Muscle layer of colon (tissue), 2 donors: ENCODE measurements around the gene CNTF.

Experiments
- H3K27ac ChIP-seq: one replicate; pipeline ENCODE4 v1.7.0; 2013; ENCODE audit warnings: low read depth, mild to moderate bottlenecking, low read length, moderate library complexity
- H3K27me3 ChIP-seq, 2 donors: one replicate each; pipeline ENCODE4 v1.7.0; 2013; ENCODE audit warnings: low read length in 2 of 2, mild to moderate bottlenecking in 2 of 2; ENCODE audit not compliant: insufficient read depth in 2 of 2, control insufficient read depth in 1 of 2
- H3K36me3 ChIP-seq: one replicate; pipeline ENCODE4 v1.7.0; 2013; ENCODE audit warnings: mild to moderate bottlenecking, low read length; ENCODE audit not compliant: insufficient read depth
- H3K4me1 ChIP-seq: one replicate; pipeline ENCODE4 v1.7.0; 2013; ENCODE audit warnings: mild to moderate bottlenecking, low read length; ENCODE audit not compliant: insufficient read depth
- H3K4me3 ChIP-seq, 2 donors: one replicate each; pipeline ENCODE4 v1.7.0; 2013; ENCODE audit warnings: low read length in 2 of 2, low read depth in 1 of 2, mild to moderate bottlenecking in 1 of 2, moderate library complexity in 1 of 2
- H3K9ac ChIP-seq: one replicate; pipeline ENCODE4 v1.7.0; 2013; ENCODE audit warnings: low read length
- H3K9me3 ChIP-seq: one replicate; pipeline ENCODE4 v1.7.0; 2013; ENCODE audit warnings: mild to moderate bottlenecking, low read length
- donor health status: abdominal sarcoma.
- donor health status: Adenocarcinoma of cecum.

The CNTF gene

DNA sequence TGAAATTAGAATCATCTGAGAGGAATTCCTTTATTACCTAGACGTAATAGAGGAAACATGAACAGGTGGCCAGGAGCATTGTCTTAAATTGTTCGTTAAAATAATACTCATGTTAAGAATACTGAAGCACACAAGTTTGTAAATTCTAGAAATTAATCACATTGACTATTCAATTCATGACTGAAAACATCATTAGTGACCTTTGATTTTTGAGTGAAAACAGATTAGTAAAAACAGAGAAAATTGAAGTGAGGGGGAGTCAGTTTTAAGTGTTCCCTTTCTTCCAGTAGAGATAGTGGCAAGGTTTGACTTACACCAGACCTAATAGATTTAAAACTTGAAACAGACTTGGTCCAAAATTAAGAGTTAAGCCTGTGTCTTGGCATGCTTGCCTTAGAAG, 42.2 kb upstream of the CNTF start:
- no peaks in the 10 kb centered on the region for H3K36me3 ChIP-seq
- H3K4me1 ChIP-seq: peaks cover 54% of the 10 kb centered on the region
- peak overlapping the region; percentile 84 for H3K9ac ChIP-seq
- peak overlapping the region; percentile 95 for H3K27ac ChIP-seq
- no peaks in the 10 kb centered on the region for H3K9me3 ChIP-seq
- H3K27me3 ChIP-seq: no peaks in the 10 kb centered on the region
- peak overlapping the region; percentile 93 to 94 for H3K4me3 ChIP-seq

DNA sequence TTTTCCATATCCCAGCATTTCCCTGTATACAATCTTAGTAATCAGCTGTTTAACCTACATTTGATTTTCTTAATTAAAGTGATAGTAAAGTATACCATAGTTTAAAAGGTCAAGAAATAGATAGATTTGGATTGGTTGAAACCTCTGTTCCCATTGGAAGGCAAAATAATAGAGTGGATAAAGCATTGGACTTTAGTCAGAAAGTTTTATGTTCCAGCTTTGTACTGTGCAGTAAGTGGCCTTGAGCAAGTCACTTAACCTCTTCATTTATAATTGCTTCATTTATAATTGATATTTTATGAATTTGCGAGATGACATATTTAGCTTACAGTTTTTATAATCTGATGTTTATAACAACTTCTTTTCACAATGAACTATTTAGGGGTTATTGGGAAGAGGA, 40.0 kb upstream of the CNTF start:
- Histone ChIP-seq H3K9me3 (no peaks in the 10 kb centered on the region), H3K27ac (no peak overlapping the region), H3K36me3 (no peaks in the 10 kb centered on the region), H3K9ac (no peak overlapping the region), H3K27me3 (no peaks in the 10 kb centered on the region), H3K4me1 (peaks cover 33% of the 10 kb centered on the region), H3K4me3 (no peak overlapping the region)

DNA sequence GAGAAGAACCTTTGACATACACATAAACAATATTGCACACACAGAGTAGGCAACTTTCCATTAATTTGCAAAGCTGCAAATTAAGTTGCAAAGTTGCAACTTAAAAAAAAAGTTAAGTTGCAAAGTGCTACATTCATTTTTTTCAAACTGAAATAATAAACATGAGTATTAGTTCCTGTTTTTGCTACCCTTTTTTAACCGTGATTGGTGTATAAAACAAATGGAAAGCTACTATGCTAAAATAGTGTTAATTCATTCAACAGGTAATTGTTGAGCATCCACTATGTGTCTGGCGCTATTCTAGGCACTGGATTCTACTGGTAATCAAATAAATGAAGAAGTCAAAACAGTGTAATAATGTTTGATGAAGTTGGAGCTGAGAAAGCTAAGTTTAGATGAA, 35.5 kb upstream of the CNTF start:
- peaks cover 18% of the 10 kb centered on the region for H3K4me1 ChIP-seq
- no peaks in the 10 kb centered on the region for H3K9me3 ChIP-seq
- H3K9ac ChIP-seq: no peak overlapping the region
- no peak overlapping the region for H3K27ac ChIP-seq
- H3K27me3 ChIP-seq: no peaks in the 10 kb centered on the region
- no peak overlapping the region for H3K4me3 ChIP-seq
- H3K36me3 ChIP-seq: no peaks in the 10 kb centered on the region

DNA sequence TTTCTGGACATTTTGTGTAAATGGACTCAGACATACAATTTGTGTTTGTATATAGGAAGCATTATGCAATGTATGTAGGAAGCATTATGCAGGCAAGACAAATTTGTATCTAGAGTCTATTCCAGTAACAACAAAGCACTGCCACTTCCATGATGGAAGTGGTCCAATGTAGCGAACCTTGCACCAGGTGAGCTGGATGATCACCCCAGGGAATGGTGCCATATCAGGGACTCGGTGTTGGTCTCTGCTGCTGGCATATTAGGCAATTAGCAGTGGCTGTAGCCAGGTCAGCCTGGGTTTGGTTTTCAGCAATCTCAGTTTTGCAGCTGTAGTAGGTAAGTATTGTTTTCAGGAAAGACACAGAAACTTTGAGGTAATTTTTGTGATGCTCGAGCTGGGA, 30.8 kb upstream of the CNTF start:
- H3K36me3 ChIP-seq: no peaks in the 10 kb centered on the region
- no peak overlapping the region for H3K4me3 ChIP-seq
- H3K27me3 ChIP-seq: no peaks in the 10 kb centered on the region
- no peaks in the 10 kb centered on the region for H3K9me3 ChIP-seq
- H3K9ac ChIP-seq: no peak overlapping the region
- H3K27ac ChIP-seq: no peak overlapping the region
- no peaks in the 10 kb centered on the region for H3K4me1 ChIP-seq

DNA sequence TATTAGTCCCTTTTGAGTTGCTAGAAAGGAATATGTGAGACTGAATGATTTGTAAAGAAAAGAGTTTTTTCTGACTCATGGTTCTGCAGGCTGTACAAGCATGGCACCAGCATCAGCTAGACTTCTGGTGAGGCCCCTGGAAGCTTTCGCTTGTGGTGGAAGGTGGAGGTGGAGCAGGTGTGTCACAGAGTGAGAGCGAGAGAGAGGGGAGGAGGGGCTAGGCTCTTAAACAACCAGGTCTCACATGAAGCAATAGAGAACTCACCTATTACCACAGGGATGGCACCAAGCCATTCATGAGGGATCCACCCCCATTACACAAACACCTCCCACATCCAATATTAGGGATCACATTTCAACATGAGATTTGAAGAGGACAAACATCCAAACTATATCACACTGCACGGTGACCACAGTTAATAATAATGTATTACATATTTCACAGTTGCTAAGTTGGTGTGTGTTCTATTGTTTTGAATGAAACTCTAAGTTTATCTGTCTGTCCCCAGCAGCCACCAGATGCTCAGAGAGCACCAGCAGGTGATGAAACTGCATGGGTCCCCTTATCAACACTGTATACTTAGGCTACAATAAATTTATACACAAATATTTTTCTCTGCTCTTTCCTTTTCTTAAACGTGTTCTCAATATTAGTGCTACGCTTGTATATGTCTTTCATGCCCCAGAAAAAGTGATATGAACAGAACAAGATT, 29.5 kb upstream of the CNTF start:
- H3K4me3 ChIP-seq: no peak overlapping the region
- no peaks in the 10 kb centered on the region for H3K4me1 ChIP-seq
- no peaks in the 10 kb centered on the region for H3K27me3 ChIP-seq
- H3K9me3 ChIP-seq: no peaks in the 10 kb centered on the region
- no peak overlapping the region for H3K9ac ChIP-seq
- H3K27ac ChIP-seq: no peak overlapping the region
- no peaks in the 10 kb centered on the region for H3K36me3 ChIP-seq

DNA sequence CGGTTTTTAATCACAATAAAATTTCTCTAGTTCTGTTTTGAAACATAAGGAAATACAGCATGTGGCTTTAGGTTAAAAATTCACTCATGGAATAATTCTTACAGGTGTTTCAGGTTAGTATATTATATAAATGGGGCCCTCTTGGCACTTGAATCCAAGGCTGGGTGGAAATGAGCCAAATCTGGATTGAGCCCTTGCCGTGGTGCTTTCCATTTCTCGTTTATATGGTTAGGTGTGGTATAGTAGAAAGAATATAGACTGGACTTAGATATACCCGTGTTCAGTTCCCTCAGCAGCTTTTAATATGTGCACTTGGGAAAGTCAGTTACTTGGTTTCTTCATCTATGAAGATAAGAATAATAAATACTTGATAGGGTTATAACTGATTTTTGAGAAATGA, 27.6 kb upstream of the CNTF start:
- Histone ChIP-seq H3K36me3 (no peaks in the 10 kb centered on the region), H3K4me3 (no peak overlapping the region), H3K9ac (no peak overlapping the region), H3K27ac (no peak overlapping the region), H3K27me3 (no peaks in the 10 kb centered on the region), H3K4me1 (no peaks in the 10 kb centered on the region), H3K9me3 (no peaks in the 10 kb centered on the region)

DNA sequence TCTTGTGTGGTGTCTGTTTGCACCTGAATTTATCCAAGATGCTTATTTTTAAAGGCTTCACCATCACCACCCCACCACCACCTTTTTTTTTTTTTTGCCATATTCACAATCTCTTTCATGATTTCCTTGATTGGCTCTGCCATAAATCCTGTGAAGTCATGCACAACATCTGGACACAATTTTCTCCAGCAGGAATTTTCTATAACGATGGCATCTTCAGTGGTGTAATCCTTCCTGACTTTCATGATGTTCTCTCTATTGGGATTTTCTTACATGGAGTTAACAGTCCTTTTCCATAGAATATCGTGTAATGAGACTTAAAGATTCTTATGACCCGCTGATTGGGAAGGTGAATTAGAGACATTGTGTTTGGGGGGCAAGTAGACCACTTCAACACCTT, 25.8 kb upstream of the CNTF start:
- H3K36me3 ChIP-seq: no peaks in the 10 kb centered on the region
- H3K27me3 ChIP-seq: no peaks in the 10 kb centered on the region
- no peaks in the 10 kb centered on the region for H3K9me3 ChIP-seq
- H3K27ac ChIP-seq: no peak overlapping the region
- no peaks in the 10 kb centered on the region for H3K4me1 ChIP-seq
- no peak overlapping the region for H3K9ac ChIP-seq
- H3K4me3 ChIP-seq: no peak overlapping the region

DNA sequence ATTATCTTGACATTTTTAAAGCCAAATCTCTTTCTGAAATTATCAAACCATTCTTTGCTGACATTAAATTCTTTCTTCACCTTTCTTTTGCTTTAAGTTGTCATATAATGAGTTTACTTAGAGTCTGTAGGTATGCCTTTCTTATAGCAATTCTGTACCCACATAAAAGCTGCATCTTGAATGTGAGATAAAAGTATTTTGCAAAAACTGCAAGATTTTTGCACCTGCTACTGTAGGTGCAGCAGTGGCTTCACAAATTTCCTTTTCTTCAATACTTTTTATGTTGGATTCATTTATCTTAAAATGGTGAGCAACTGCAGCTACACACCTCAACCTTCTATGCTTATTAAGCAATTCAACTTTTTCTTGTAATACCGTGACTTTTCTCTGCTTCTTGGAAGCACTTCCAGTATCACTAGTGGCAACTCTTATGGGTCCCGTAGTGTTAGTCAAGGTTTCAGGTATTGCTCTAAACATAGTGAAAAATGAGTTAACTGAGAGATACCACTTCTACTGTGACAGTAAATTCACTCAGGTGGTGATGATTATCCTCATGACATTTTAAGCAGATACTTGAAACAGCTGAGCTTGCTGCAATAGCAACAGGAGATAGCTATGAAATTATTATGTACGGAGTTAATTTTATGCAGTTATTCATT, 24.9 kb upstream of the CNTF start:
- no peak overlapping the region for H3K9ac ChIP-seq
- no peaks in the 10 kb centered on the region for H3K9me3 ChIP-seq
- H3K27ac ChIP-seq: no peak overlapping the region
- no peak overlapping the region for H3K4me3 ChIP-seq
- H3K27me3 ChIP-seq: no peaks in the 10 kb centered on the region
- no peaks in the 10 kb centered on the region for H3K36me3 ChIP-seq
- no peaks in the 10 kb centered on the region for H3K4me1 ChIP-seq

DNA sequence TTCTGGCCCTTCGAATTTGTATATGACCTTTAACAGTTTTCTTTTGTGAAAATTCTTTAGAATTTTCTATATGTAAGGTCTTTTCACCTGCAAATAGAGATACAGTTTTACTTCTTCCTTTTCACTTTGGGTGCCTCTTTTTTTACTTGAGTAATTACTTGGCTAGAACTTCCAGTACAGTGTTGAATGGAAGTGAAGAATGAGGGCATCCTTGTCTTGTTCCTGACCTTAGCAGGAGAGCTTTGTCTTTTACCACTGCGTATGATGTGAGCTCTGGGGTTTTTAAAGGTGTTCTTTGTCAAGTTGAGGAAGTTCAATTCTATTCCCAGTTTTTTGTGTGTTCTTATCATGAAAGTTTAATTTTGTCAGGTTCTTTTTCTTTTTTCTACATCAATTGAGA, 22.0 kb upstream of the CNTF start:
- no peaks in the 10 kb centered on the region for H3K4me1 ChIP-seq
- H3K4me3 ChIP-seq: no peak overlapping the region
- H3K27ac ChIP-seq: no peak overlapping the region
- no peaks in the 10 kb centered on the region for H3K36me3 ChIP-seq
- H3K9ac ChIP-seq: no peak overlapping the region
- no peaks in the 10 kb centered on the region for H3K9me3 ChIP-seq
- no peaks in the 10 kb centered on the region for H3K27me3 ChIP-seq

DNA sequence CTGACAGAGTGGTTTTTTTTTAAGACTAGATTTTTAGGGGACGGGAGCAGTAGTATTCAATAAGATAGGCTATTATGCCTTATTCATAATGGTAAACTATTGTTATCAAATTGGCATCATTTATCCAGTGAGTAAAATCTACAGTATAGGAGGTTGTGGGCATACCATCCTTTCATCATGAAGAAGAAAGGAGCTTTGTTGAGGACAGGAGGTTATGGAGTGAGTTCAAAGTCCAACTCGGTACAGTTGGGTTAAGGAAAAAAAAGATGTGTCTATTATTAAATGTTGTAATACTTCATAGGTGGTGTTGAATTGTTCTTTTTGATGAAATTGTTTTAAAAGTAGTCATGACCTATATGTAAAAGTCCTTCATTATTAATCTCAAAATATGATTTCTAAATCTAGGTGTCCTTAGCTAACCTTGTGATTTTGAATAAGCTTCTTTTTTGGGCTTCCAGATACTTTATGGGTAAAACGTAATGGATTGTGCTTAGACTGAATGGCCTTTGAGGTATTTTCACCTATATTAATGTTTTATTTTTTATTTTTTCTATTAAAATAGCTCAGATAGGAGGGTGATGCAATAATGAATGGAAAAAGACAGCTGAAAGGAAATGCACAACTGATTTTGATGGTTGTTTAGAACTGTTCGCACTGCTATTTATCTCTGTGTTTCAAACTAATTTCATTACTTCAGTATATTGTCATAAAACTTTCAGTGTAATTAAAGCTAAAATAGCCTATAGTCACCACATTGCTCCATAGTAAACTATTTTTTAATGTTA, 15.3 kb upstream of the CNTF start:
- Histone ChIP-seq H3K27ac (no peak overlapping the region), H3K9ac (no peak overlapping the region), H3K27me3 (no peaks in the 10 kb centered on the region), H3K4me1 (no peaks in the 10 kb centered on the region), H3K4me3 (no peak overlapping the region), H3K9me3 (no peaks in the 10 kb centered on the region), H3K36me3 (peaks cover 24% of the 10 kb centered on the region)

DNA sequence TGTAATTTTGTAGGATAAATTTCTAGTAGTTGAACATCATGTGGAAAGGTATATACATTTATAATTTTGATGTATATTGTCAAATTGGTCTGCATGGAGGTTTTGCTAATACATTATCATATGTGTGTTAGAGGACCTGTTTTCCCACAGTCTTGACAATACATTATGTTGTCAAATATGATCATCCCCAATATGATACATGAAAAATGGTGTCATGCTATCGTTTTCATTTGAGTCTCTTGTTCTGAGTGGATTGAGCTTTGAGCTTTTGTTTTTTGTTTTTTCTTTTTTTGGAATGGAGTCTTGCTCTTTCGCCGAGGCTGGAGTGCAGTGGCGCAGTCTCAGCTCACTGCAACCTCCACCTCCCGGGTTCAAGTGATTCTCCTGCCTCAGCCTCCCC, 14.1 kb upstream of the CNTF start:
- H3K27ac ChIP-seq: no peak overlapping the region
- no peak overlapping the region for H3K4me3 ChIP-seq
- no peaks in the 10 kb centered on the region for H3K27me3 ChIP-seq
- no peak overlapping the region for H3K9ac ChIP-seq
- peaks cover 36% of the 10 kb centered on the region for H3K36me3 ChIP-seq
- no peaks in the 10 kb centered on the region for H3K9me3 ChIP-seq
- H3K4me1 ChIP-seq: no peaks in the 10 kb centered on the region
